Spinal cord (tissue), 10 donors: ENCODE measurements around the gene TMEM151A. TPM values are rescaled to one million over a fixed set of nuclear protein-coding genes. Genes with fewer than 3 reads are reported as not detected.
"Not testable (repeated sequence)": the region's sequence is repeated elsewhere in the genome, so short reads cannot be mapped to it uniquely, and the experiment has no call there.

Experiments
- DNase-seq, 6 donors: peaks; one replicate each; pipeline versions ENCODE4 v3.0.0 to v3.0.0-alpha.2; 2013 to 2015; ENCODE audit warnings: low spot score in 6 of 6, low read depth in 4 of 6
- H3K27ac ChIP-seq: one replicate; pipeline ENCODE4 v1.5.1; 2013; ENCODE audit warnings: low read depth, low read length, control low read depth
- H3K27me3 ChIP-seq: one replicate; pipeline ENCODE4 v1.6.1; 2013; ENCODE audit warnings: low read length; ENCODE audit not compliant: control insufficient read depth, insufficient read depth
- H3K36me3 ChIP-seq: one replicate; pipeline ENCODE4 v1.6.1; 2013; ENCODE audit warnings: low read length; ENCODE audit not compliant: control insufficient read depth, insufficient read depth
- H3K4me1 ChIP-seq: one replicate; pipeline ENCODE4 v1.6.1; 2013; ENCODE audit warnings: low read length; ENCODE audit not compliant: control insufficient read depth, insufficient read depth
- H3K4me3 ChIP-seq: one replicate; pipeline ENCODE4 v1.5.1; 2013; ENCODE audit warnings: low read depth, low read length, control low read depth
- H3K9me3 ChIP-seq: one replicate; pipeline ENCODE4 v1.6.1; 2013; ENCODE audit warnings: low read length; ENCODE audit not compliant: control insufficient read depth, insufficient read depth
- WGBS: methylation state at CpG from one replicate; pipeline ENCODE4 v1.1.5; 2013; ENCODE audit warnings: missing lambda C conversion rate; ENCODE audit not compliant: insufficient coverage; 5-methylcytosine and 5-hydroxymethylcytosine counted together
- polyA plus RNA-seq, 2 donors: library from polyadenylated mRNA; unstranded; fragments of 120-200 nt; gene quantifications; one replicate each; pipeline ENCODE4 v1.2.1, GENCODE V29; 2013; ENCODE audit not compliant: insufficient read length in 2 of 2
- total RNA-seq, 2 donors: library from RNA; depleted of rRNA in 1 of 2; stranded (reverse); fragments of 120-200 nt in 1 of 2; fragments of >200 nt in 1 of 2; gene quantifications; one replicate each; pipeline versions ENCODE4 v1.2.3 to v1.2.4, GENCODE V29; 2013 to 2014
- donor health status: healthy.

TMEM151A gene
- total and polyA plus RNA-seq, 4 donors, result 8.0 to 52.0 (median 34.6) TPM

DNA sequence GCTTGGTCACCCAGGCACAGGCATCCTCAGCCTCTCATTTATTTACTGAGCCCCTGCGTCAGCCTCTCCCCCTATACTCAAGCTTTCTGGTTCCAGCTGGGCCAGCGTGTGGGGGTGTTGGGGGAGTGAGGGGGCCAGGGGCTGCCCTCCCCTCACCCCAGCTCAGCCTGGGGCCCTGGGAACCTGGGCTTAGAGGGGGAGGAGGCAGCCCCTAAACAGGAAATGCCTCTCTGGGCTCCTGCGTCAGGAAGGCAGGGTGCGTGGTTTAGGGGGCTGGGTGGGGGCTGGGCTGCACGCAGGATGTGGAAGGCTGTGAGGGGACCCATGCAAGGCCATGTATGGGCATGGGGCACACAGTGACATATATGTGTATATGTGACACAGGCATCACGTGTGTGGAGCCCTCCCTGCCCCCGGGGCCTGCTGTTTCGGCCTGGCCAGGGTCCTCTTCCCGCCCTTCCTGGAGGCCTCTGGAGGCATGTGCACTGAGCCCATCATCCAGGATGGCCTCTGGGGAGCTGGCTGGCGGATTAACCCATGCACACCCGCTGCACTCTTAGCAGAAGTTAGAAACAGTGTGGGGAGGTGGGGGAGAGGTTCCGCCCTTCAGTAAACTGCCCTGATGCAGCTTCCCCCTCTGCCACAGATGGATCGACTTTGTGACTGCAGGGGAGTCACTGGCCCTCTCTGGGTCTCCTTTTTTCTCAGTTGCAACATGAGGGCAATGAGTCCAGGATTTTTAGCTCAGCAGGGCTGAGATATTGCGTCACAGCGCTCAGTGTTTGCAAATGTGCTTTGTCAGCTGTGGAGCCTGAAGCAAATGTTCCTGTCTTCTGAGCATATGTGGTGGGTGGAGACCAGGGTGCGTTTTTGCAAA lies 26.3 kb downstream of the TMEM151A start:
- no peak overlapping the region for H3K4me3 ChIP-seq
- H3K4me1 ChIP-seq, result peaks cover 42% of the 10 kb centered on the region
- peak overlapping the region; percentile 88 for H3K27ac ChIP-seq
- peaks cover 4% of the 10 kb centered on the region for H3K36me3 ChIP-seq
- peak in 2 of 6 donors; percentile 37 to 49 for DNase-seq
- no peaks in the 10 kb centered on the region for H3K27me3 ChIP-seq
- 59% methylated on average over 12 of the region's 16 CpGs for WGBS
- no peaks in the 10 kb centered on the region for H3K9me3 ChIP-seq

GRCh38 chr11:66318600-66318970 lies 26.9 kb downstream of the TMEM151A start:
- H3K4me1 ChIP-seq, result peaks cover 36% of the 10 kb centered on the region
- H3K27ac ChIP-seq, result peak overlapping the region; percentile 88
- no peak overlapping the region for H3K4me3 ChIP-seq
- WGBS, result 87% methylated on average over 3 of the region's 3 CpGs
- no peaks in the 10 kb centered on the region for H3K27me3 ChIP-seq
- peaks cover 4% of the 10 kb centered on the region for H3K36me3 ChIP-seq
- DNase-seq, result no peak
- H3K9me3 ChIP-seq, result no peaks in the 10 kb centered on the region

- H3K4me1 ChIP-seq, result peaks cover 30% of the 10 kb centered on the region
- not testable (repeated sequence) for H3K9me3 ChIP-seq, H3K27me3 ChIP-seq, H3K27ac ChIP-seq, H3K4me3 ChIP-seq, H3K36me3 ChIP-seq, DNase-seq
- no CpG with 5 or more reads among the region's 2 CpGs for WGBS
Measured at GRCh38 chr11:66320289-66320688, 28.6 kb downstream of the TMEM151A start.

- H3K4me1 ChIP-seq, result peaks cover 33% of the 10 kb centered on the region
- H3K27ac ChIP-seq, H3K36me3 ChIP-seq: not testable (repeated sequence)
Measured at GRCh38 chr11:66320748-66321147, 29.1 kb downstream of the TMEM151A start.

GRCh38 chr11:66321606-66322005 lies 29.9 kb downstream of the TMEM151A start:
- 90% methylated on average over 2 of the region's 4 CpGs for WGBS
- no peak overlapping the region for H3K27ac ChIP-seq
- DNase-seq, result no peak
- H3K27me3 ChIP-seq, result no peaks in the 10 kb centered on the region
- H3K9me3 ChIP-seq, result no peaks in the 10 kb centered on the region
- no peaks in the 10 kb centered on the region for H3K36me3 ChIP-seq
- no peak overlapping the region for H3K4me3 ChIP-seq
- peaks cover 35% of the 10 kb centered on the region for H3K4me1 ChIP-seq

More at GRCh38 chr11:66320748-66321147, 29.1 kb downstream of the TMEM151A start:
- not testable (repeated sequence) for H3K27me3 ChIP-seq, H3K9me3 ChIP-seq, DNase-seq, H3K4me3 ChIP-seq
- no CpG with 5 or more reads among the region's 6 CpGs for WGBS

DNA sequence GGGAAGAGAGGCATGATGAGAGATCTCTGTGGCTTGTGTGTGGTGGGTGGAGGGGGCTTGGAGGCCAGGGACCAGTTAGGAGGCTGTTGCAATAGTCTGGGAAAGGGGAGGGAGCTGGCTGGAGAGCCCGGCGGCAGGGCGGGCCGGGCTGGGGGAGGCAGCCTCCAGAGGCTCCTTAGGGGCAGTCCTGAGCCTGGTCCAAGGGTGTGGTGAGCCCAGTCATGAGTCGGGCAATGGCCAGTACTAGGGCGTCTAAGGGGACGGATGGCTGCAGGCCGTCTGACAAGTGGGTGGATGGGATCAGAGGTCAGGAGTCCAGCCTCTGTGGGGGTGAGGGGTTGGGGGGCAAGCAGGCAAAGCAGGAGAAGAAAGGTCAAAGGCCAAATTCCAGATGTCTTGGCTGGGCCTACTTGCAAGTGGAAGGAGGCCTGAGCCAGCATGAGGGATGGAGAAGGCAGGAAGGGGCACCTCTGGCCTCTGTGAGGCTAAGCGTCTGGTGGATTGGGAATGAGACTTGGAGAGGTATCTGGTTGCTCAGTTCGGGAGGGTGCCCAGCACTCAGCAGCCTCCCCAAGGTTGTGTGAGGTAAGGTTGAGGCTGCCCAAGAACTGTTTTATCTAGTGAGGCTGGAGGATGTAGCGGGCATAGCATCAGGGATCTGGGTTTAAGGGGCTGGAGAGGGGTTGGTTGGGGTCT lies 31.2 kb downstream of the TMEM151A start:
- no peak for DNase-seq
- WGBS, result 79% methylated on average over 11 of the region's 11 CpGs
- Histone ChIP-seq H3K4me3 (no peak overlapping the region), H3K27me3 (no peaks in the 10 kb centered on the region), H3K4me1 (peaks cover 35% of the 10 kb centered on the region), H3K36me3 (no peaks in the 10 kb centered on the region), H3K27ac (no peak overlapping the region), H3K9me3 (no peaks in the 10 kb centered on the region)

DNA sequence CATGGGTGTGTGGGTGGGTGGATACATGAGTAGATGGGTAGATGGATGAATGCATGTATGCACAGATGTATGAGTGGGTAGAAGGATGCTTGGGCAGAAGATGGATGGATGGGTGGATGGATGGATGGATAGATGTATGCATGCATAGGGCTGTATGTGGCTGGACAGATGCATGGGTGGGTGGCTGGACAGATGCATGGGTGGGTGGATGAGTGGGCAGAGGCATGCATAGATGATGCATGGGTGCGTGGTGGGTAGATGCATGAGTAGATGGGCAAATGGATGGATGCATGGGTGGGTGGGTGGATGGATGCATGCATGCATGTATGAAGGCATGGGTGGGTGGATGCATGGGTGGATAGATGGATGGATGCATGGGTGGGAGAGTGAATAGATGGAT lies 32.0 kb downstream of the TMEM151A start:
- Histone ChIP-seq H3K4me3 (no peak overlapping the region), H3K27me3 (no peaks in the 10 kb centered on the region), H3K36me3 (no peaks in the 10 kb centered on the region), H3K27ac (no peak overlapping the region), H3K9me3 (no peaks in the 10 kb centered on the region), H3K4me1 (peaks cover 35% of the 10 kb centered on the region)
- 100% methylated on average over 1 of the region's 1 CpG for WGBS
- DNase-seq, result no peak

DNA sequence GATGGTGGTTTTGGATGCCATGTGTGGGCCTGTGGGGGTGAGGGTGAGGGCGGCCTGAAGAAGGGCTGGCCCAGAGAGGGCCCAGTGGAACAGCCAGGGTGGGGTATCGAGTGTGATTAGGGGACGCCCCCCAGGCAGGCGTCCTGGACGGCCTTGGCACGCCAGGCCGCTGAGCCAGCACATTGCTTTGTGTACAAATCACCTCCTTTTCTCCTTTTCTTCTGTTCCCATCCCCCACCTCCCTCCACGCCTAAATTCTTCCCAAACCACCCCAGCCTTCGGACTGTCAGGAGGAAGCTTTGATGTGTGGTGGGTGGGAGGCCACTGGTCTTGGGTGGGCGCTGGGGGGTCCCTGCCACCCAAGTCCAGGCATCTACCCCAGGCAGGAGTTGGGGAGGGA lies 33.0 kb downstream of the TMEM151A start:
- H3K27ac ChIP-seq, result no peak overlapping the region
- H3K36me3 ChIP-seq, result no peaks in the 10 kb centered on the region
- no peaks in the 10 kb centered on the region for H3K27me3 ChIP-seq
- 100% methylated on average over 1 of the region's 10 CpGs for WGBS
- H3K9me3 ChIP-seq, result no peaks in the 10 kb centered on the region
- no peak overlapping the region for H3K4me3 ChIP-seq
- peaks cover 34% of the 10 kb centered on the region for H3K4me1 ChIP-seq
- no peak for DNase-seq

DNA sequence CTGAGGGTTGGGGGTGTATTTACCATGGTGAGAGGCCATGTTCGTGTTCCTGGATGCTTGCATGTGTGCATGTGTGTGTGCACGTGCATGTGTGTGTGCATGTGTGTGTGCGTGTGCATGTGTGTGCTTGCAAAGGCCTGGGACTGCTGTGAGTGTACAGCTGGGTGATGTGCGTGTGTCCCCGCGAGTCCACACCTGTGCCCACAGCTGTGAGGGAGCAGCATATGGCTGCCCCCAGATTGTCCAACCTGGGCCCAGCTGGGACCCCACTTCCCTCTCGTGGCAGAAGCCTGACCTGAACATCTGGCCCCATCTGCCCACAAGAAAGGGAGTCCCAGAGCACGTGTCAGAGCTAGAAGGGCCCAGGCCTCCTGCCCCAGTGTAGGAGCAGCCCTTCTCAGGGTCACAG lies 33.6 kb downstream of the TMEM151A start:
- peaks cover 34% of the 10 kb centered on the region for H3K4me1 ChIP-seq
- 85% methylated on average over 8 of the region's 8 CpGs for WGBS
- no peaks in the 10 kb centered on the region for H3K36me3 ChIP-seq
- H3K4me3 ChIP-seq, result no peak overlapping the region
- H3K9me3 ChIP-seq, result no peaks in the 10 kb centered on the region
- H3K27ac ChIP-seq, result no peak overlapping the region
- DNase-seq, result no peak
- no peaks in the 10 kb centered on the region for H3K27me3 ChIP-seq
